HG03520 (cell line): ENCODE results near the gene NPM1.
"Not testable (repeated sequence)": the region's sequence is repeated elsewhere in the genome, so short reads cannot be mapped to it uniquely, and the experiment has no call there.

ENCODE experiments used
- ATAC-seq: cut with Tn5 transposase; IDR thresholded peaks from one replicate; pipeline ENCODE4 v1.9.1; 2021; ENCODE audit warnings: mild to moderate bottlenecking, moderate library complexity; ENCODE audit not compliant: unreplicated experiment

The NPM1 gene

GRCh38 chr5:171387345-171387969, at the start of gene NPM1:
Gene NPM1, plus strand, starts transcription at chr5:171387849. Its CDS starts 100 bp downstream, at chr5:171387949.
- ATAC-seq: peak; percentile 85

DNA sequence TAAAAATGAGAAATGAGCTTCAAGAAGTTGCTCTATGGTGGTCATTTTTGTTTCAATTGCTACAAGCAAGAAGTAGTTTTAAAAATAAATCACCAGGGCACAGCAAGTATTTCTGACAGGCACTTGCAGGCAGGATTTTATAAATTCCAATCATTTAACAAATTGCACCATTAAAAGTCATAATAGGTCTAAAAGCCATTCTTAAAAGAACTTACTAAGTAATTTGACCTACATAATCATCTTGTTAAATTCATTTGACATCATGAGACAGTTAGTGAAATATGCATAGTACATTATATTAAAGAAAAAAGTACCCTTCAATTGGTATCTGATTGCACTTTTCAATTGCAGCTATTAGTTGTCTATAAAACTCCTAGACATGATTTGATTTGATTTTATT, 47.6 kb upstream of the NPM1 start:
- ATAC-seq: no peak

DNA sequence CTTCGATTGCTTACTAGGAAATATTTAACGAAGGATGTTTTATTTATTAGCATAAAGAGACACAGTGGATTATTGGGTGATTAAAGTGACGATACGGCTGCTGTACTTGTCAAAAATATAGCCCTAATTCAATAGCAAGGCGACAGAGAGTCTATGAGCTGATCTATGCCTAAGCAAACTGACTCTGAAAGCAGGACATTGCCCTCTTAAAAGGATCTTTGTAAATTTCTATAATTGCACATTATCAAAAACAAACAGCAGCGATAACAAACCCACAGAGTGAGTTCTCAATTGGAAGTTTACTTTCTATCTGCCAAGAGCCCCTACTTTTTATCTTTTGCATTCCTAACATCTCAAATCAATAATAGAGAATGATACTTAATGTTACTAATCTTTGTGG, 47.2 kb upstream of the NPM1 start:
- ATAC-seq: no peak

GRCh38 chr5:171342362-171343111, 45.1 kb upstream of the NPM1 start:
- ATAC-seq: peak; percentile 73

DNA sequence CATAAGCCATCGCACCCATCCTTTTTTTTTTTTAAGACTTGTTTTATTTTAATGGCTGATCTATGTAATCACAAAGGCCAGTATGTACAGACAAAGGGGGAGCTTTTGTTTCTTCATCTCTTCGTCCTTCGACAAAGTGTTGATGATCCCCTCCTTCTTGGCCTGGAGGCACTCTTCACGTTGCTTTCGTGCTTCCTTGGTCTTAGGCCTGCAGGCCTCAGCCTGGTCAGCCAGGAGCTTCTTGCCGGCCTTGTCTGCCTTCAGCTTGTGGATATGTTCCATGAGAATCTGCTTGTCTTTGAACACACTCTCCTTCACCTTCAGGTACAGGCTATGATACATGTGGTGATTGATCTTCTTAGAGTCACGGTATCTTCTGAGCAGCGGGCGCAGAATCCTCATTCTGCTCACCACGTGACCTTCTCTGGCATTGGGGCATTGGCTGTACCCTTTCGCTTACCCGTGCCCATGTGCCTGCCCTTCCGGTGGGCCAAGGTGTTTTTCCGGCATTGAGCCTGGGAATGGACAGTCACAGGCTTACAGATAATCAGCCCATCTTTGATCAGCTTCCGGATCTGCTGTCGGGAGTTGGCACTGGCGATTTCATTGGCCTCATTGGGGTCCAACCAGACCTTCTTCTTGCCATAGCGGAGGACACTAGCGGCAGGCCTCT, 42.6 kb upstream of the NPM1 start:
- ATAC-seq: no peak

- ATAC-seq: no peak
Measured at GRCh38 chr5:171351536-171352073, 36.0 kb upstream of the NPM1 start.

- peak; percentile 95 for ATAC-seq
Measured at GRCh38 chr5:171355302-171355724, 32.3 kb upstream of the NPM1 start.

GRCh38 chr5:171357843-171358242, 29.8 kb upstream of the NPM1 start:
- no peak for ATAC-seq

DNA sequence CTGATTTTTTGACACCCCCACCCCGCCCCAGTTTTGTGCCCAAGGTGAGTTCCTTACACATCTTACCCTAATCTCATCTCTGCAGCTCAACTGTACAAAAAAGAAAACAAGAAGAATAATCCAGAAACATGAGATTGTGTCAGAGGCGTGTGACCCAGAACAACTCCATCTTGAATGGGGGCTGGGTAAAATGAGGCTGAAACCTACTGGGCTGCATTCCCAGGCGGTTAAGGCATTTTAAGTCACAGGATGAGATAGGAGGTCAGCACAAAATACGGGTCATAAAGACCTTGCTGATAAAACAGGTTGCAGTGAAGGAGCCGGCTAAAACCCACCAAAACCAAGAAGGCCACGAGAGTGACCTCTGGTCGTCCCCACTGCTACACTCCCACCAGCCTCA, 26.5 kb upstream of the NPM1 start:
- not testable (repeated sequence) for ATAC-seq

GRCh38 chr5:171363249-171363648, 24.4 kb upstream of the NPM1 start:
- not testable (repeated sequence) for ATAC-seq

DNA sequence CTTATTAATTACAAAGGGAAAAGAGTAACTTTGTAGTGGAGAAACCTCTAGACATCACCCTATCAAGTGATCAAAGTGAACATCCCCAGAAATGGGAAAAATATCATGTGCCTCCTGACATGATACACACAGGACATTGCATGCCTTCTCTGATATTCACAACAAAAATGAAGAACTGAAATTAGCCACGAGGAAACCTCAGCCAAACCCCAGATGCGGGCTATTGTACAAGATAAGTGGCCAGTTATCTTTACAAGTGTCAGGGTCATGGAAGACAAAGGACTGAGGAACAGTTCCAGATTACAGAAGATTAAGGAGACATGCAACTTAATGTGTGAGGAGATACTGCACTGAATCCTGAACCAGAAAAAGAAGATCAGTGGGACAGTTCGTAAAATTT, 23.8 kb upstream of the NPM1 start:
- ATAC-seq: peak; percentile 50

- no peak for ATAC-seq
Measured at GRCh38 chr5:171365351-171365750, 22.3 kb upstream of the NPM1 start.

DNA sequence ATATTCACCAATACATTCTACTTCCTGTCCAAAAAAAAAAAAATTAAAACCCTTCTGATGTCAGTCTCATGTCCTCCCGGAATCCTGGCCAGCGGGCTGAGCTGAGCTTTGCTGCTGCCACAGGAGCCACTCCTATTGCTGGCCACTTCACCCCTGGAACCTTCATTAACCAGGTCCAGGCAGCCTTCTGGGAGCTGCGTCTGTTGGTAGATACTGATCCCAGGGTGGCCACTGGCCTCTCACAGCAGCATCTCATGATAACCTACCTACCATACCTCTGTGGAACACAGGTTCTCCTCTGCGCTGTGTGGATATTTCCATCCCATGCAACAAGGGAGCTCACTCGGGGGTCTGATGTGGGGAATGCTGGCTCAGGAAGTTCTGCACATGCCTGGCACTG, 21.0 kb upstream of the NPM1 start:
- no peak for ATAC-seq

- ATAC-seq: no peak
Measured at GRCh38 chr5:171367424-171368370, 20.0 kb upstream of the NPM1 start.

GRCh38 chr5:171369056-171369455, 18.6 kb upstream of the NPM1 start:
- no peak for ATAC-seq

DNA sequence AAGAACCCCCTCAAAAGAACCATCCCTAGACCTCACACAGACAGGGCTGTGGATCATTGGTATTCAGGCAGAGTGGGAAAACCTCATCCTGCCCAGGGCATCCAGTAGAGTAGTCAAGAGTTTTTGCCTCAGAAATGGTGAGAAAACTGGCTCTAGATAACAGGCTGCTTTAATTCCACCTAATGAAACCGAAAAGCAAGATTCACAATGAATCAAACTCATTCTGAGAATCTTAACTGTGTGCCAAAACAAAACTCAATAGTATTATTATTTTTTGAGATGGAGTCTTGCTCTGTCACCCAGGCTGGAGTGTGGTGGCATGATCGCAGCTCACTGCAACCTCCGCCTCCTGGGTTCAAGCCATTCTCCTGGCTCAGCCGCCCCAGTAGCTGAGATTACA, 17.8 kb upstream of the NPM1 start:
- ATAC-seq: no peak

GRCh38 chr5:171370881-171371280, 16.8 kb upstream of the NPM1 start:
- ATAC-seq: not testable (repeated sequence)

GRCh38 chr5:171371326-171371725, 16.3 kb upstream of the NPM1 start:
- no peak for ATAC-seq

GRCh38 chr5:171379961-171380360, 7.7 kb upstream of the NPM1 start:
- ATAC-seq: no peak

GRCh38 chr5:171384416-171384815, 3.2 kb upstream of the NPM1 start:
- ATAC-seq: not testable (repeated sequence)

DNA sequence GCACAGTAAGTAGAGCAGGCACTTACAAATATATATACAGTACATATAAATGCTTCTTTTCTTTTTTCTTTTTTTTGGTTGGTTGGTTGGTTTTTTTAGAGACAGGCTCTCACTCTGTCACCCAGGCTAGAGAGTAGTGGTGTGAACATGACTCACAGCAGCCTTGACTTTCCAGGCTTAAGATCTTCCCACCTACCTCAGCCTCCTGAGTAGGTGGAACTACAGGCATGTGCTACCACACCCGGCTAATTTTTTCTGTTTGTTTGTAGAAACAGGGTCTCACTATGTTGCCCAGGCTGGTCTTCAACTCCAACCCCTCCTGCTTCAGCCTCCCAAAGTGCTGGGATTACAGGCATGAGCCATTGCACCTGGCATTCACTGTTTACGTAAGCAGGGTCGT, 2.6 kb upstream of the NPM1 start:
- not testable (repeated sequence) for ATAC-seq
